ENCODE measurements around the gene ARMC8. TPM values are rescaled to one million over a fixed set of nuclear protein-coding genes. Genes with fewer than 3 reads are reported as not detected.

The ARMC8 gene
- total RNA-seq, 1 experiment from 2014 or later, result 63.6 TPM

- Histone ChIP-seq H3K4me1 (ENCODE audit: insufficient read depth, low read length) (no peaks in the 10 kb centered on the region), H3K4ac (ENCODE audit: low read depth, low read length) (no peak overlapping the region), H2BK12ac (ENCODE audit: insufficient read length, low read depth, low read length) (no peak overlapping the region), H4K5ac (ENCODE audit: insufficient read length, low read depth, low read length) (no peak overlapping the region), H3K14ac (ENCODE audit: insufficient read depth, low read length) (no peak overlapping the region), H3K23me2 (ENCODE audit: insufficient read length, low read depth, low read length, poor library complexity, severe bottlenecking) (no peaks in the 10 kb centered on the region), H3K27me3 (ENCODE audit: insufficient read depth, low read length) (no peaks in the 10 kb centered on the region), H3T11ph (ENCODE audit: low read length) (no peak overlapping the region), H2BK120ac (ENCODE audit: low read depth, low read length, poor library complexity, severe bottlenecking) (no peak overlapping the region), H3K18ac (ENCODE audit: insufficient read length, low read depth, low read length) (no peak overlapping the region), H3K56ac (ENCODE audit: insufficient read length, low read depth, low read length) (no peak overlapping the region), H3K23ac (ENCODE audit: insufficient read length, low read depth, low read length) (no peak overlapping the region), H3K9ac (ENCODE audit: extremely low read depth, insufficient read length, low read length) (no peak overlapping the region), H2BK5ac (ENCODE audit: insufficient read length, low read length) (no peak overlapping the region), H4K20me1 (ENCODE audit: control insufficient read depth, insufficient read depth, insufficient read length) (no peaks in the 10 kb centered on the region), H3K4me2 (ENCODE audit: insufficient read depth, insufficient read length, low read length) (no peak overlapping the region), H3K79me1 (ENCODE audit: insufficient read depth, low read depth, low read length, poor library complexity, severe bottlenecking) (no peaks in the 10 kb centered on the region), H4K8ac (replicated peaks; ENCODE audit: insufficient read length, low read depth, low read length) (no peak overlapping the region), H3K9me3 (ENCODE audit: control insufficient read depth, low read depth, low read length) (no peaks in the 10 kb centered on the region), H2BK20ac (ENCODE audit: low read depth, low read length, poor library complexity, severe bottlenecking) (no peak overlapping the region), H2AFZ (ENCODE audit: low read length) (no peak overlapping the region), H3K79me2 (ENCODE audit: insufficient read depth, low read length) (no peaks in the 10 kb centered on the region), H3K27ac (ENCODE audit: insufficient read length, low read depth, low read length) (no peak overlapping the region), H2AK5ac (ENCODE audit: insufficient read length, low read length) (no peak overlapping the region), H4K91ac (ENCODE audit: insufficient read length, low read depth, low read length) (no peak overlapping the region), H2BK15ac (ENCODE audit: low read depth, low read length) (no peak overlapping the region)
- Mint-ChIP-seq H3K4me3 (no peak overlapping the region), H3K27me3 (ENCODE audit: low read depth) (no peaks in the 10 kb centered on the region), H3K36me3 (ENCODE audit: insufficient read depth in 1 of 3, low read depth in 3 of 3) (peaks cover 15 to 46% (median 34%) of the 10 kb centered on the region in 3 experiments; a peak in 6 of 7 replicates), H3K27ac (peak overlapping the region in 1 of 3 experiments; percentile 37; a peak in 2 of 7 replicates), H3K9me3 (no peaks in the 10 kb centered on the region), H3K4me1 (no peaks in the 10 kb centered on the region)
- no peak for DNase-seq
- TF ChIP-seq, protein P1, sequence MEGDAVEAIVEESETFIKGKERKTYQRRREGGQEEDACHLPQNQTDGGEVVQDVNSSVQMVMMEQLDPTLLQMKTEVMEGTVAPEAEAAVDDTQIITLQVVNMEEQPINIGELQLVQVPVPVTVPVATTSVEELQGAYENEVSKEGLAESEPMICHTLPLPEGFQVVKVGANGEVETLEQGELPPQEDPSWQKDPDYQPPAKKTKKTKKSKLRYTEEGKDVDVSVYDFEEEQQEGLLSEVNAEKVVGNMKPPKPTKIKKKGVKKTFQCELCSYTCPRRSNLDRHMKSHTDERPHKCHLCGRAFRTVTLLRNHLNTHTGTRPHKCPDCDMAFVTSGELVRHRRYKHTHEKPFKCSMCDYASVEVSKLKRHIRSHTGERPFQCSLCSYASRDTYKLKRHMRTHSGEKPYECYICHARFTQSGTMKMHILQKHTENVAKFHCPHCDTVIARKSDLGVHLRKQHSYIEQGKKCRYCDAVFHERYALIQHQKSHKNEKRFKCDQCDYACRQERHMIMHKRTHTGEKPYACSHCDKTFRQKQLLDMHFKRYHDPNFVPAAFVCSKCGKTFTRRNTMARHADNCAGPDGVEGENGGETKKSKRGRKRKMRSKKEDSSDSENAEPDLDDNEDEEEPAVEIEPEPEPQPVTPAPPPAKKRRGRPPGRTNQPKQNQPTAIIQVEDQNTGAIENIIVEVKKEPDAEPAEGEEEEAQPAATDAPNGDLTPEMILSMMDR (conservative IDR thresholded peaks at IDR 0.05), result no peak
- no CpG with 5 or more reads among the region's 2 CpGs for WGBS (ENCODE audit: extremely low coverage, insufficient read length, low lambda C conversion rate)
Observed at GRCh38 chr3:138271189-138271794, 84.2 kb downstream of the ARMC8 start.

Measured in H9 (cell line).